HEK293T (cell line): ENCODE results near the gene TRPM5.

Experiments
- ARNT ChIP-seq: fragments of 450-650 bp; IDR thresholded peaks from 2 replicates; pipeline ENCODE4 v1.6.1; 2017; ENCODE audit warnings: mild to moderate bottlenecking
- BHLHE40 ChIP-seq: fragments of 450-650 bp; IDR thresholded peaks from 2 replicates; pipeline ENCODE4 v1.6.1; 2016; ENCODE audit warnings: mild to moderate bottlenecking, moderate library complexity, borderline replicate concordance
- CTBP1 ChIP-seq: fragments of 450-650 bp; IDR thresholded peaks from 2 replicates; pipeline ENCODE4 v1.6.1; 2016; ENCODE audit warnings: borderline replicate concordance
- ELF4 ChIP-seq: fragments of 450-650 bp; IDR thresholded peaks from 2 replicates; pipeline ENCODE4 v1.6.1; 2017; ENCODE audit warnings: antibody characterized with exemption
- FOXA1 ChIP-seq: fragments of 450-650 bp; IDR thresholded peaks from 2 replicates; pipeline ENCODE4 v1.6.1; 2016; ENCODE audit warnings: mild to moderate bottlenecking
- FOXK2 ChIP-seq: fragments of 450-650 bp; IDR thresholded peaks from 2 replicates; pipeline ENCODE4 v1.6.1; 2016; ENCODE audit warnings: mild to moderate bottlenecking
- FOXM1 ChIP-seq: fragments of 450-650 bp; IDR thresholded peaks from 2 replicates; pipeline ENCODE4 v1.6.1; 2017; ENCODE audit warnings: mild to moderate bottlenecking, borderline replicate concordance
- HDGF ChIP-seq: fragments of 450-650 bp; IDR thresholded peaks from 2 replicates; pipeline ENCODE4 v1.6.1; 2017; ENCODE audit warnings: antibody characterized with exemption, borderline replicate concordance
- L3MBTL2 ChIP-seq: fragments of 450-650 bp; conservative IDR thresholded peaks from 2 replicates; pipeline ENCODE4 v1.6.1; 2016; ENCODE audit warnings: mild to moderate bottlenecking
- NFRKB ChIP-seq: fragments of 450-650 bp; IDR thresholded peaks from 2 replicates; pipeline ENCODE4 v1.6.1; 2016; ENCODE audit warnings: mild to moderate bottlenecking, moderate library complexity
- PKNOX1 ChIP-seq: fragments of 450-650 bp; IDR thresholded peaks from 2 replicates; pipeline ENCODE4 v1.6.1; 2016
- SP1 ChIP-seq: fragments of 450-650 bp; IDR thresholded peaks from 2 replicates; pipeline ENCODE4 v1.6.1; 2017
- SUZ12 ChIP-seq: fragments of 450-650 bp; IDR thresholded peaks from 2 replicates; pipeline ENCODE4 v1.6.1; 2016; ENCODE audit warnings: mild to moderate bottlenecking
- TARDBP ChIP-seq: fragments of 450-650 bp; IDR thresholded peaks from 2 replicates; pipeline ENCODE4 v1.6.1; 2016

- no peak for TF ChIP-seq PKNOX1
- TF ChIP-seq TARDBP: no peak
- TF ChIP-seq SUZ12: no peak
- TF ChIP-seq SP1: no peak
- no peak for TF ChIP-seq BHLHE40
- TF ChIP-seq ELF4: no peak
- no peak for TF ChIP-seq NFRKB
- TF ChIP-seq FOXK2: no peak
- TF ChIP-seq ARNT: no peak
- TF ChIP-seq FOXM1: no peak
- no peak for TF ChIP-seq L3MBTL2
- TF ChIP-seq FOXA1: no peak
- TF ChIP-seq HDGF: no peak
- no peak for TF ChIP-seq CTBP1
These were observed 26.2 kb downstream of the TRPM5 start for GRCh38 chr11:2417856-2418692.
